Stimulated activated CD8-positive, alpha-beta memory T cell treated with anti-CD3 and anti-CD28 coated beads, Interleukin-12 subunit alpha, Interleukin-12 subunit beta, amount 100 ng/mL, for 24 hours (primary cell): ENCODE measurements around the gene TFDP1.

Source experiments
- DNase-seq: peaks from one replicate; pipeline ENCODE4 v3.0.0-alpha.2; 2020; ENCODE audit errors: extremely low read depth

Gene TFDP1

GRCh38 chr13:113666329-113666670, 81.7 kb downstream of the TFDP1 start:
- DNase-seq = no peak

- DNase-seq = no peak
Observed at GRCh38 chr13:113666951-113667701, 82.6 kb downstream of the TFDP1 start, which contains the start of gene GRK1. TSS of gene GRK1 (plus strand) at chr13:113667219. CDS start at chr13:113667387, 168 bp downstream.

GRCh38 chr13:113667771-113668490, 83.4 kb downstream of the TFDP1 start:
- no peak for DNase-seq

GRCh38 chr13:113668491-113668971, 84.0 kb downstream of the TFDP1 start:
- no peak for DNase-seq

GRCh38 chr13:113669231-113669754, 84.7 kb downstream of the TFDP1 start:
- DNase-seq = no peak

GRCh38 chr13:113669755-113670341, 85.3 kb downstream of the TFDP1 start:
- DNase-seq = no peak

- no peak for DNase-seq
Observed at GRCh38 chr13:113670541-113670940, 86.0 kb downstream of the TFDP1 start.

- no peak for DNase-seq
Observed at GRCh38 chr13:113671066-113672001, 86.8 kb downstream of the TFDP1 start.

- DNase-seq = no peak
Observed at GRCh38 chr13:113672002-113672651, 87.6 kb downstream of the TFDP1 start.
